Measurements from ENCODE around the gene PACS1. TPM values are rescaled to one million over a fixed set of nuclear protein-coding genes. Genes with fewer than 3 reads are reported as not detected.
A peak's percentile ranks its signal among the peaks of the same experiment; 100 is the strongest.

Gene PACS1
- total and polyA plus RNA-seq, 9 donors = 22.4 to 92.9 (median 73.9) TPM

- 76 to 89% (median 87%) methylated on average over 29 to 30 of the region's 30 CpGs for WGBS, 3 donors
- intact Hi-C loops (cut with DNase I) = no loop called here
- TF ChIP-seq EP300 (IDR thresholded peaks at IDR 0.05) (no peak), POLR2A (IDR thresholded peaks at IDR 0.05) (no peak), CTCF (IDR thresholded peaks at IDR 0.05) (no peak)
Measured at GRCh38 chr11:66293777-66294625, 223.9 kb downstream of the PACS1 start.

More at GRCh38 chr11:66293777-66294625, 223.9 kb downstream of the PACS1 start:
- no peaks in the 10 kb centered on the region for H3K36me3 ChIP-seq
- H3K4me1 ChIP-seq (ENCODE audit: insufficient read depth) = peaks cover 8% of the 10 kb centered on the region
- no peak overlapping the region for H3K27ac ChIP-seq
- no peaks in the 10 kb centered on the region for H3K27me3 ChIP-seq
- H3K9me3 ChIP-seq = no peaks in the 10 kb centered on the region
- H3K4me3 ChIP-seq = no peak overlapping the region
- peak in 1 of 5 donors; percentile 17 for DNase-seq

Other genes with a start within 250 kb of the PACS1 start
- gene SNX32, start 236.3 kb upstream of the PACS1 start, total RNA-seq = 1 to 10 TPM in 4 of 7 donors, under 1 TPM in 2, not detected in 1; 0.66 to 3.0 (median 1.6) TPM
- under 1 TPM; 0.40 to 0.80 TPM for gene SNX32, start 236.3 kb upstream of the PACS1 start, polyA plus RNA-seq
- gene CFL1, start 212.1 kb upstream of the PACS1 start, total RNA-seq = 100 to 1,000 TPM; 215 to 585 (median 476) TPM
- 100 to 1,000 TPM; 327 to 693 TPM for gene CFL1, start 212.1 kb upstream of the PACS1 start, polyA plus RNA-seq
- gene MUS81, start 209.8 kb upstream of the PACS1 start, total RNA-seq = 10 to 100 TPM; 36.9 to 87.0 (median 55.7) TPM
- 10 to 100 TPM; 15.9 to 55.9 TPM for gene MUS81, start 209.8 kb upstream of the PACS1 start, polyA plus RNA-seq
- gene EFEMP2, start 197.5 kb upstream of the PACS1 start, total RNA-seq = 100 to 1,000 TPM in 5 of 7 donors, 10 to 100 TPM in 2; 48.2 to 172 (median 144) TPM
- gene EFEMP2, start 197.5 kb upstream of the PACS1 start, polyA plus RNA-seq = 100 to 1,000 TPM in 1 of 2 donors, 10 to 100 TPM in 1; 46.6 to 109 TPM
- 1 to 10 TPM in 2 of 7 donors, under 1 TPM in 5; 0.30 to 1.3 (median 0.81) TPM for gene CTSW, start 190.4 kb upstream of the PACS1 start, total RNA-seq
- gene CTSW, start 190.4 kb upstream of the PACS1 start, polyA plus RNA-seq = under 1 TPM; 0.75 to 0.91 TPM
- gene FIBP, start 181.8 kb upstream of the PACS1 start, total RNA-seq = 10 to 100 TPM; 32.5 to 71.7 (median 44.2) TPM
- 10 to 100 TPM; 40.1 to 74.2 TPM for gene FIBP, start 181.8 kb upstream of the PACS1 start, polyA plus RNA-seq
- gene CCDC85B, start 179.6 kb upstream of the PACS1 start, total RNA-seq = 10 to 100 TPM; 31.5 to 85.0 (median 58.1) TPM
- gene CCDC85B, start 179.6 kb upstream of the PACS1 start, polyA plus RNA-seq = 10 to 100 TPM in 1 of 2 donors, not detected in 1; 41.5 TPM
- gene FOSL1, start 169.9 kb upstream of the PACS1 start, total RNA-seq = 1 to 10 TPM in 4 of 7 donors, under 1 TPM in 3; 0.61 to 9.4 (median 1.1) TPM
- 1 to 10 TPM in 1 of 2 donors, under 1 TPM in 1; 0.94 to 1.0 TPM for gene FOSL1, start 169.9 kb upstream of the PACS1 start, polyA plus RNA-seq
- 10 to 100 TPM; 13.7 to 70.5 (median 38.4) TPM for gene C11orf68, start 151.2 kb upstream of the PACS1 start, total RNA-seq
- 10 to 100 TPM; 20.5 to 57.8 TPM for gene C11orf68, start 151.2 kb upstream of the PACS1 start, polyA plus RNA-seq
- gene DRAP1, start 150.8 kb upstream of the PACS1 start, total RNA-seq = 10 to 100 TPM; 40.2 to 84.4 (median 78.3) TPM
- gene DRAP1, start 150.8 kb upstream of the PACS1 start, polyA plus RNA-seq = 10 to 100 TPM; 22.2 to 86.7 TPM
- gene TSGA10IP, start 124.8 kb upstream of the PACS1 start, total RNA-seq = not detected
- gene TSGA10IP, start 124.8 kb upstream of the PACS1 start, polyA plus RNA-seq = not detected
- gene SART1, start 108.5 kb upstream of the PACS1 start, total RNA-seq = 10 to 100 TPM; 41.4 to 64.9 (median 57.0) TPM
- 10 to 100 TPM in 1 of 2 donors, 1 to 10 TPM in 1; 8.8 to 52.4 TPM for gene SART1, start 108.5 kb upstream of the PACS1 start, polyA plus RNA-seq
- gene EIF1AD, start 68.1 kb upstream of the PACS1 start, total RNA-seq = 10 to 100 TPM; 15.2 to 42.1 (median 30.2) TPM
- gene EIF1AD, start 68.1 kb upstream of the PACS1 start, polyA plus RNA-seq = 10 to 100 TPM; 21.3 to 31.7 TPM
- 100 to 1,000 TPM in 5 of 7 donors, 10 to 100 TPM in 2; 42.1 to 268 (median 161) TPM for gene BANF1, start 67.8 kb upstream of the PACS1 start, total RNA-seq
- 100 to 1,000 TPM; 207 to 222 TPM for gene BANF1, start 67.8 kb upstream of the PACS1 start, polyA plus RNA-seq
- gene CST6, start 58.3 kb upstream of the PACS1 start, total RNA-seq = 10 to 100 TPM in 1 of 7 donors, under 1 TPM in 4, not detected in 2; 0.32 to 25.4 (median 0.84) TPM
- under 1 TPM in 1 of 2 donors, not detected in 1; 0.30 TPM for gene CST6, start 58.3 kb upstream of the PACS1 start, polyA plus RNA-seq
- under 1 TPM in 1 of 7 donors, not detected in 6; 0.25 TPM for gene CATSPER1, start 43.8 kb upstream of the PACS1 start, total RNA-seq
- not detected for gene CATSPER1, start 43.8 kb upstream of the PACS1 start, polyA plus RNA-seq
- gene GAL3ST3, start 21.1 kb upstream of the PACS1 start, total RNA-seq = 1 to 10 TPM in 1 of 7 donors, under 1 TPM in 3, not detected in 3; 0.20 to 3.3 (median 0.70) TPM
- under 1 TPM in 1 of 2 donors, not detected in 1; 0.08 TPM for gene GAL3ST3, start 21.1 kb upstream of the PACS1 start, polyA plus RNA-seq
- 100 to 1,000 TPM; 113 to 199 (median 189) TPM for gene SF3B2, start 17.9 kb upstream of the PACS1 start, total RNA-seq
- 100 to 1,000 TPM; 132 to 203 TPM for gene SF3B2, start 17.9 kb upstream of the PACS1 start, polyA plus RNA-seq
- gene KLC2, start 187.4 kb downstream of the PACS1 start, total RNA-seq = 10 to 100 TPM; 15.7 to 47.8 (median 38.8) TPM
- gene KLC2, start 187.4 kb downstream of the PACS1 start, polyA plus RNA-seq = 10 to 100 TPM in 1 of 2 donors, 1 to 10 TPM in 1; 4.6 to 19.4 TPM
- 100 to 1,000 TPM in 5 of 7 donors, 10 to 100 TPM in 2; 54.6 to 140 (median 119) TPM for gene RAB1B, start 198.4 kb downstream of the PACS1 start, total RNA-seq
- 100 to 1,000 TPM in 1 of 2 donors, 10 to 100 TPM in 1; 57.1 to 132 TPM for gene RAB1B, start 198.4 kb downstream of the PACS1 start, polyA plus RNA-seq
- 1 to 10 TPM in 2 of 7 donors, under 1 TPM in 4, not detected in 1; 0.33 to 2.5 (median 0.85) TPM for gene CNIH2, start 207.9 kb downstream of the PACS1 start, total RNA-seq
- gene CNIH2, start 207.9 kb downstream of the PACS1 start, polyA plus RNA-seq = under 1 TPM; 0.36 to 0.48 TPM
- 10 to 100 TPM; 43.8 to 91.0 (median 67.5) TPM for gene YIF1A, start 218.9 kb downstream of the PACS1 start, total RNA-seq
- 10 to 100 TPM; 39.3 to 63.9 TPM for gene YIF1A, start 218.9 kb downstream of the PACS1 start, polyA plus RNA-seq
- 10 to 100 TPM in 1 of 7 donors, under 1 TPM in 3, not detected in 3; 0.20 to 10.8 (median 0.60) TPM for gene TMEM151A, start 221.6 kb downstream of the PACS1 start, total RNA-seq
- under 1 TPM in 1 of 2 donors, not detected in 1; 0.15 TPM for gene TMEM151A, start 221.6 kb downstream of the PACS1 start, polyA plus RNA-seq
- gene CD248, start 246.8 kb downstream of the PACS1 start, total RNA-seq = 10 to 100 TPM in 6 of 7 donors, 1 to 10 TPM in 1; 4.9 to 47.9 (median 19.9) TPM
- 10 to 100 TPM in 1 of 2 donors, 1 to 10 TPM in 1; 6.3 to 17.2 TPM for gene CD248, start 246.8 kb downstream of the PACS1 start, polyA plus RNA-seq

Measured in ovary (tissue), 9 donors.